H1 (cell line): ENCODE measurements around the gene TRIM44. TPM values are rescaled to one million over a fixed set of nuclear protein-coding genes. Genes with fewer than 3 reads are reported as not detected.

Experiments
- CTCF ChIA-PET: fragments of 300-600 bp; sonication (Branson Sonifier 250); formaldehyde crosslinking; loops from one replicate; lab custom pipeline; 2021; ENCODE audit not compliant: partially characterized antibody; lab: Charles Lee
- POLR2A ChIA-PET: fragments of 300-600 bp; sonication (Branson Sonifier 250); formaldehyde crosslinking; loops from one replicate; lab custom pipeline; 2021; ENCODE audit warnings: inconsistent platforms; ENCODE audit not compliant: partially characterized antibody; lab: Charles Lee
- DNase-seq, 2 experiments: peaks; one replicate each; pipeline versions ENCODE4 v3.0.0 to v3.0.0-alpha.2; 2010 to 2022; ENCODE audit warnings: low spot score in 2 of 2, low read depth in 1 of 2, mixed read lengths in 1 of 2
- FAIRE-seq: peaks from 2 replicates; lab custom pipeline; 2011; peaks lifted over from hg19 to GRCh38; lab: Jason Lieb, UNC
- H2AFZ ChIP-seq: 2 replicates; pipeline ENCODE4 v1.8.1; 2012; ENCODE audit warnings: low read length, inconsistent platforms
- H2AK5ac ChIP-seq: 2 replicates; pipeline ENCODE4 v1.6.1; 2013; ENCODE audit warnings: low read depth, low read length
- H2BK120ac ChIP-seq: replicated peaks from 2 replicates; pipeline ENCODE3; 2013; ENCODE audit warnings: low read depth, low read length, inconsistent platforms
- H2BK12ac ChIP-seq: 2 replicates; pipeline ENCODE4 v1.6.1; 2013; ENCODE audit warnings: low read depth, low read length
- H2BK15ac ChIP-seq: 2 replicates; pipeline ENCODE4 v1.6.1; 2013; ENCODE audit warnings: low read length
- H2BK20ac ChIP-seq: 2 replicates; pipeline ENCODE4 v1.6.1; 2013; ENCODE audit warnings: low read length
- H2BK5ac ChIP-seq: 2 replicates; pipeline ENCODE4 v1.6.1; 2013; ENCODE audit warnings: low read depth, low read length
- H3K14ac ChIP-seq: 2 replicates; pipeline ENCODE4 v1.6.1; 2013; ENCODE audit warnings: inconsistent platforms; ENCODE audit not compliant: insufficient read length
- H3K18ac ChIP-seq: 2 replicates; pipeline ENCODE4 v1.6.1; 2013; ENCODE audit warnings: low read length; ENCODE audit errors: extremely low read depth
- H3K23ac ChIP-seq: 2 replicates; pipeline ENCODE4 v1.6.1; 2013; ENCODE audit warnings: inconsistent platforms; ENCODE audit not compliant: insufficient read length
- H3K23me2 ChIP-seq: 2 replicates; pipeline ENCODE4 v1.6.1; 2013; ENCODE audit warnings: low read depth, low read length
- H3K27ac ChIP-seq: 2 replicates; pipeline ENCODE4 v1.6.1; 2011; ENCODE audit warnings: low read depth, low read length, inconsistent platforms
- H3K27me3 ChIP-seq, 4 experiments: replicated peaks in 1 of 4; 1 replicate in 1 of 4; 2 replicates in 3 of 4; pipeline versions ENCODE4 v1.6.1 to v1.8.1; 2011 to 2013; ENCODE audit warnings: low read length in 3 of 4, mild to moderate bottlenecking in 3 of 4, inconsistent platforms in 2 of 4, mixed read lengths in 2 of 4, moderate library complexity in 1 of 4; ENCODE audit not compliant: control insufficient read depth in 3 of 4, insufficient read depth in 3 of 4; ENCODE audit errors: extremely low read depth in 1 of 4
- H3K36me3 ChIP-seq, 4 experiments: 2 replicates each; pipeline versions ENCODE4 v1.6.1 to v1.8.1; 2011 to 2013; ENCODE audit warnings: mild to moderate bottlenecking in 4 of 4, low read length in 3 of 4, moderate library complexity in 2 of 4, control low read depth in 1 of 4, inconsistent platforms in 1 of 4; ENCODE audit not compliant: insufficient read depth in 4 of 4, control insufficient read depth in 2 of 4
- H3K4ac ChIP-seq: replicated peaks from 2 replicates; pipeline ENCODE3; 2013; ENCODE audit warnings: low read length, low read depth, mixed read lengths, inconsistent platforms; ENCODE audit not compliant: insufficient read length
- H3K4me1 ChIP-seq, 4 experiments: replicated peaks in 1 of 4; 1 replicate in 1 of 4; 2 replicates in 3 of 4; pipeline versions ENCODE4 v1.6.1 to v1.8.1; 2011 to 2013; ENCODE audit warnings: low read length in 3 of 4, inconsistent platforms in 2 of 4, mixed read lengths in 1 of 4; ENCODE audit not compliant: insufficient read depth in 4 of 4, control insufficient read depth in 3 of 4
- H3K4me2 ChIP-seq, 2 experiments: 2 replicates each; pipeline versions ENCODE4 v1.6.1 to v1.8.1; 2011 to 2013; ENCODE audit warnings: low read depth in 2 of 2, low read length in 2 of 2, control low read depth in 1 of 2, inconsistent platforms in 1 of 2, mild to moderate bottlenecking in 1 of 2; ENCODE audit not compliant: insufficient read depth in 1 of 2
- H3K4me3 ChIP-seq, 4 experiments: fragments of 200-600, 300-600 bp in 1 of 4; sonication (generic), shearing (Covaris generic), sonication (Bioruptor Twin) in 1 of 4; 2 replicates each; pipeline versions ENCODE4 v1.5.1 to v1.8.1; 2011 to 2016; ENCODE audit warnings: low read length in 4 of 4, low read depth in 3 of 4, control low read depth in 2 of 4, inconsistent platforms in 2 of 4, mild to moderate bottlenecking in 2 of 4, mixed read lengths in 1 of 4, moderate library complexity in 1 of 4; ENCODE audit not compliant: insufficient read depth in 2 of 4; ENCODE audit errors: extremely low read depth in 1 of 4
- H3K56ac ChIP-seq: replicated peaks from 2 replicates; pipeline ENCODE3; 2013; ENCODE audit warnings: low read depth, mild to moderate bottlenecking, mixed read lengths, low read length, inconsistent platforms; ENCODE audit not compliant: insufficient read length
- H3K79me1 ChIP-seq: 2 replicates; pipeline ENCODE4 v1.6.1; 2013; ENCODE audit warnings: low read depth, low read length, control low read depth
- H3K79me2 ChIP-seq, 2 experiments: 2 replicates each; pipeline versions ENCODE4 v1.6.1 to v1.8.1; 2012 to 2013; ENCODE audit warnings: low read length in 2 of 2, mild to moderate bottlenecking in 2 of 2, inconsistent platforms in 1 of 2; ENCODE audit not compliant: insufficient read depth in 2 of 2, control insufficient read depth in 1 of 2
- H3K9ac ChIP-seq, 4 experiments: replicated peaks in 1 of 4; 1 replicate in 1 of 4; 2 replicates in 3 of 4; pipeline versions ENCODE4 v1.6.1 to v1.8.1; 2011 to 2013; ENCODE audit warnings: low read depth in 3 of 4, low read length in 3 of 4, control low read depth in 2 of 4, mild to moderate bottlenecking in 2 of 4, moderate library complexity in 2 of 4, inconsistent platforms in 1 of 4; ENCODE audit errors: extremely low read depth in 1 of 4
- H3K9me3 ChIP-seq, 2 experiments: 2 replicates each; pipeline versions ENCODE4 v1.6.1 to v1.8.1; 2012 to 2013; ENCODE audit warnings: mild to moderate bottlenecking in 2 of 2, moderate library complexity in 2 of 2, control low read depth in 1 of 2, inconsistent platforms in 1 of 2, low read depth in 1 of 2, low read length in 1 of 2, mixed read lengths in 1 of 2; ENCODE audit not compliant: insufficient read depth in 2 of 2
- H4K20me1 ChIP-seq, 2 experiments: replicated peaks in 1 of 2; 2 replicates each; pipeline versions ENCODE3 to v1.8.1; 2011 to 2013; ENCODE audit warnings: inconsistent platforms in 2 of 2, low read length in 2 of 2, mild to moderate bottlenecking in 1 of 2; ENCODE audit not compliant: insufficient read depth in 2 of 2, control insufficient read depth in 1 of 2
- H4K5ac ChIP-seq: 2 replicates; pipeline ENCODE4 v1.6.1; 2013; ENCODE audit warnings: low read length, low read depth, mixed read lengths, inconsistent platforms; ENCODE audit not compliant: insufficient read length
- H4K8ac ChIP-seq: 2 replicates; pipeline ENCODE4 v1.8.0; 2013; ENCODE audit warnings: mild to moderate bottlenecking, moderate library complexity, low read length, inconsistent platforms; ENCODE audit not compliant: insufficient read depth; ENCODE audit errors: extremely low read depth
- H4K91ac ChIP-seq: replicated peaks from 2 replicates; pipeline ENCODE3; 2013; ENCODE audit warnings: low read length, mixed read lengths, inconsistent platforms; ENCODE audit not compliant: insufficient read length
- BCL11A ChIP-seq, 2 experiments: IDR thresholded peaks; one replicate each; pipeline ENCODE4 v1.6.1; 2011; ENCODE audit warnings: low read depth in 2 of 2, low read length in 2 of 2, mild to moderate bottlenecking in 2 of 2
- CREB1 ChIP-seq: IDR thresholded peaks from 2 replicates; pipeline ENCODE4 v1.6.1; 2012; ENCODE audit warnings: inconsistent platforms
- EP300 ChIP-seq, 2 experiments: IDR thresholded peaks; 1 replicate in 1 of 2; 2 replicates in 1 of 2; pipeline ENCODE4 v1.6.1; 2011 to 2012; ENCODE audit warnings: low read depth in 2 of 2, low read length in 2 of 2, mild to moderate bottlenecking in 2 of 2, borderline replicate concordance in 1 of 2, inconsistent platforms in 1 of 2, moderate library complexity in 1 of 2
- GTF2F1 ChIP-seq: IDR thresholded peaks from 2 replicates; pipeline ENCODE4 v1.6.1; 2012; ENCODE audit warnings: low read depth, low read length, improper control_type of control experiment, borderline replicate concordance
- KDM4A ChIP-seq: IDR thresholded peaks from one replicate; pipeline ENCODE4 v1.7.1; 2012; ENCODE audit warnings: low read depth, mild to moderate bottlenecking, moderate library complexity, low read length, inconsistent platforms; ENCODE audit not compliant: severe bottlenecking
- NANOG ChIP-seq: IDR thresholded peaks from 2 replicates; pipeline ENCODE4 v1.6.1; 2011; ENCODE audit warnings: low read length, low read depth, mild to moderate bottlenecking, inconsistent platforms; ENCODE audit not compliant: insufficient read depth, poor library complexity, severe bottlenecking
- POLR2AphosphoS5 ChIP-seq: IDR thresholded peaks from 2 replicates; pipeline ENCODE4 v1.6.1; 2011; ENCODE audit warnings: low read depth, low read length
- POU5F1 ChIP-seq: IDR thresholded peaks from 2 replicates; pipeline ENCODE4 v1.6.1; 2011; ENCODE audit warnings: low read depth, mild to moderate bottlenecking, low read length, moderate library complexity
- RNF2 ChIP-seq: fragments of 200-900, 300-1000 bp; sonication (generic); IDR thresholded peaks from 2 replicates; pipeline ENCODE4 v1.7.1; 2016; ENCODE audit warnings: borderline replicate concordance, low read depth, mild to moderate bottlenecking, antibody characterized with exemption, low read length; ENCODE audit not compliant: poor library complexity, severe bottlenecking; ENCODE audit errors: missing control alignments
- SIX5 ChIP-seq: IDR thresholded peaks from 2 replicates; pipeline ENCODE4 v1.6.1; 2011; ENCODE audit warnings: mild to moderate bottlenecking, low read depth, low read length
- SP2 ChIP-seq: IDR thresholded peaks from 2 replicates; pipeline ENCODE4 v1.6.1; 2012; ENCODE audit warnings: mild to moderate bottlenecking, low read length, inconsistent platforms
- YY1 ChIP-seq: IDR thresholded peaks from 2 replicates; pipeline ENCODE4 v1.6.1; 2011; ENCODE audit warnings: low read depth, mild to moderate bottlenecking, low read length
- WGBS, 2 experiments: shearing (Covaris generic) in 1 of 2; methylation state at CpG; one replicate each; pipeline versions ENCODE4 v1.1.6 to v1.1.7; 2013 to 2015; ENCODE audit warnings: low lambda C conversion rate in 2 of 2, mixed read lengths in 2 of 2, inconsistent platforms in 1 of 2, low coverage in 1 of 2, missing lambda C conversion rate in 1 of 2; ENCODE audit not compliant: insufficient replicate concordance in 2 of 2, insufficient coverage in 1 of 2, insufficient read length in 1 of 2; ENCODE audit errors: extremely low coverage in 1 of 2, missing lambda C conversion rate in 1 of 2; 5-methylcytosine and 5-hydroxymethylcytosine counted together
- polyA plus RNA-seq, 7 experiments: library from polyadenylated mRNA; depleted of rRNA in 3 of 7; stranded (reverse) in 5 of 7; unstranded in 2 of 7; fragments of >200 nt in 5 of 7; fragments of 200-250 nt in 2 of 7; gene quantifications; 1 replicate in 5 of 7; 2 replicates in 1 of 7; 4 replicates in 1 of 7; pipeline versions ENCODE4 v1.2.1 to v1.2.3, GENCODE V29; 2011 to 2013; ENCODE audit warnings: missing spikeins in 2 of 7, mixed read lengths in 2 of 7
- total RNA-seq: library from RNA; stranded (reverse); fragmentation: NEBNext Ultra II Directional; extraction: Animal tissue kit (Norgen Biotek cat#: 25700); gene quantifications from 2 replicates; pipeline ENCODE4 v1.2.1, GENCODE V29; 2021

Gene TRIM44
- total and polyA plus RNA-seq, 2 of the 8 experiments (the other 6 are each of a cell fraction or from before 2014, with no cell fraction given): 13.9 to 34.4 TPM

DNA sequence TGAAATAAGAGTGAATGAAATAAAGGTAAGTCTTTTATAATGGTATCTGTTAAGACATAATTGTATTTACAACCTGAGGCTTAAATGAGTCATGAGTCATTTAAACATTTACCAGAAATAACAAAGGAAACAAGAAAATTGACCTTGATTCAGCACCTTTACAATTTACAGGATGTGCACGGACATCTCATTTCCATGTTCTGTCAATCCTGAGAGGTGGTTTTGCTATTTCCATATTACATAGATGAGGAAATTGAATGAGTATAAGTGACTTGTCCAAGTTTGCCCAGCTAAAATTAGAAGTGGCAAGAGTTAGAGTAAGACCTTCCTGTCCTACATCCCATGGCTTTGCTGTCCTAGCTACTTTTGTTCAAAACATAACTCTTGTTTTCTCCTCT, 89.1 kb downstream of the TRIM44 start:
- 96% methylated on average over 1 of the region's 1 CpG; no CpG with 5 or more reads in 1 of the 2 experiments for WGBS, 2 experiments
- no peak overlapping the region for H4K5ac ChIP-seq

More for the DNA sequence above, 89.1 kb downstream of the TRIM44 start:
- H2AFZ ChIP-seq: no peak overlapping the region
- no peak overlapping the region for H3K9ac ChIP-seq
- no peak overlapping the region for H3K14ac ChIP-seq
- no peak overlapping the region for H3K56ac ChIP-seq
- no peaks in the 10 kb centered on the region for H3K36me3 ChIP-seq
- no peaks in the 10 kb centered on the region for H3K27me3 ChIP-seq
- H4K20me1 ChIP-seq: no peaks in the 10 kb centered on the region
- H3K23me2 ChIP-seq: no peaks in the 10 kb centered on the region
- H3K23ac ChIP-seq: no peak overlapping the region
- H3K4me2 ChIP-seq: no peak overlapping the region
- H4K91ac ChIP-seq: no peak overlapping the region
- no peak overlapping the region for H2BK15ac ChIP-seq
- H2BK5ac ChIP-seq: no peak overlapping the region
- no peak overlapping the region for H3K4ac ChIP-seq
- no peak overlapping the region for H3K18ac ChIP-seq
- H3K79me1 ChIP-seq: no peaks in the 10 kb centered on the region
- TF ChIP-seq RNF2 (no peak), GTF2F1 (no peak), KDM4A (no peak), SIX5 (no peak), BCL11A (IDR thresholded peaks at IDR 0.05; ENCODE audit: low read depth in 2 of 2, low read length in 2 of 2) (no peak), POU5F1 (no peak), CREB1 (no peak), YY1 (no peak), NANOG (no peak), POLR2AphosphoS5 (no peak), SP2 (no peak), EP300 (IDR thresholded peaks at IDR 0.05; ENCODE audit: borderline replicate concordance in 1 of 2, low read depth in 2 of 2, low read length in 2 of 2) (no peak)
- H3K4me1 ChIP-seq: peaks cover 0 to 6% (median under 1%) of the 10 kb centered on the region in 4 experiments; a peak in 2 of 7 replicates
- no peak overlapping the region for H2BK120ac ChIP-seq
- H3K4me3 ChIP-seq: no peak overlapping the region
- FAIRE-seq: no peak
- POLR2A ChIA-PET: interaction anchor here (0.6 to 1.1 kb wide), 2 partner anchors 9 to 20 kb away, joined by 3 read pairs; no protein-coding TSS in a partner anchor
- H3K79me2 ChIP-seq: no peaks in the 10 kb centered on the region
- H2AK5ac ChIP-seq: no peak overlapping the region
- no peak overlapping the region for H2BK20ac ChIP-seq
- no peak overlapping the region for H2BK12ac ChIP-seq
- no peak overlapping the region for H4K8ac ChIP-seq
- no peaks in the 10 kb centered on the region for H3K9me3 ChIP-seq
- DNase-seq: no peak
- H3K27ac ChIP-seq: no peak overlapping the region
- CTCF ChIA-PET: interaction anchor here (0.9 kb wide), 1 partner anchor 204 kb away, joined by 3 read pairs; no protein-coding TSS in a partner anchor
